HL-60 (cell line): ENCODE results near the gene WNT8A.

Experiments used
- POLR2AphosphoS5 ChIP-seq: IDR thresholded peaks from 2 replicates; pipeline ENCODE4 v1.6.1; 2012; ENCODE audit warnings: low read depth
- SPI1 ChIP-seq: IDR thresholded peaks from 2 replicates; pipeline ENCODE4 v1.6.1; 2012; ENCODE audit warnings: low read depth, mild to moderate bottlenecking, borderline replicate concordance
- TF ChIP-seq, protein P1 (sequence below): IDR thresholded peaks from one replicate; pipeline ENCODE4 v1.5.1; 2011; ENCODE audit warnings: low read length, control low read depth, inconsistent platforms; ENCODE audit not compliant: insufficient read depth
- TF ChIP-seq, protein P2 (sequence below): IDR thresholded peaks from 2 replicates; pipeline ENCODE4 v1.6.1; 2012; ENCODE audit warnings: low read depth; ENCODE audit not compliant: insufficient replicate concordance

DNA sequence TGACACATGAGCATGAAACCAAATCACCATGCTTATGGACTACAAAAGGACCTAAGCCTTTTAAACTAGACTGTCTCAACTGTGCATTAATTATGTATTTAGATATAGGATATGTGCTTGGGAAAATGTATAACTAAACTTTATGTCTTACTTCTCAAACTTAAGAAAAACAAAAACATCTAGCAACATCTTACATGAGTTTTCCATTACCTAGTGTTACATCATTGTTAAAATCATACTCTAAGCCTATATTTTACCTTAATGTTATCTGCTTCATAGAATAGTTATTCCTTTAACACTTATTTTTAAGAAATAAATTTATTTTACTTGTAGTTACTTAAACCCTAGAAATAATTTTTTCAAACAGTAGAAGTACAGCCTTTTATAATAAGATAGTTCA lies 31.4 kb downstream of the WNT8A start:
- TF ChIP-seq, protein P1, sequence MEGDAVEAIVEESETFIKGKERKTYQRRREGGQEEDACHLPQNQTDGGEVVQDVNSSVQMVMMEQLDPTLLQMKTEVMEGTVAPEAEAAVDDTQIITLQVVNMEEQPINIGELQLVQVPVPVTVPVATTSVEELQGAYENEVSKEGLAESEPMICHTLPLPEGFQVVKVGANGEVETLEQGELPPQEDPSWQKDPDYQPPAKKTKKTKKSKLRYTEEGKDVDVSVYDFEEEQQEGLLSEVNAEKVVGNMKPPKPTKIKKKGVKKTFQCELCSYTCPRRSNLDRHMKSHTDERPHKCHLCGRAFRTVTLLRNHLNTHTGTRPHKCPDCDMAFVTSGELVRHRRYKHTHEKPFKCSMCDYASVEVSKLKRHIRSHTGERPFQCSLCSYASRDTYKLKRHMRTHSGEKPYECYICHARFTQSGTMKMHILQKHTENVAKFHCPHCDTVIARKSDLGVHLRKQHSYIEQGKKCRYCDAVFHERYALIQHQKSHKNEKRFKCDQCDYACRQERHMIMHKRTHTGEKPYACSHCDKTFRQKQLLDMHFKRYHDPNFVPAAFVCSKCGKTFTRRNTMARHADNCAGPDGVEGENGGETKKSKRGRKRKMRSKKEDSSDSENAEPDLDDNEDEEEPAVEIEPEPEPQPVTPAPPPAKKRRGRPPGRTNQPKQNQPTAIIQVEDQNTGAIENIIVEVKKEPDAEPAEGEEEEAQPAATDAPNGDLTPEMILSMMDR, result no peak
- TF ChIP-seq, protein P2, sequence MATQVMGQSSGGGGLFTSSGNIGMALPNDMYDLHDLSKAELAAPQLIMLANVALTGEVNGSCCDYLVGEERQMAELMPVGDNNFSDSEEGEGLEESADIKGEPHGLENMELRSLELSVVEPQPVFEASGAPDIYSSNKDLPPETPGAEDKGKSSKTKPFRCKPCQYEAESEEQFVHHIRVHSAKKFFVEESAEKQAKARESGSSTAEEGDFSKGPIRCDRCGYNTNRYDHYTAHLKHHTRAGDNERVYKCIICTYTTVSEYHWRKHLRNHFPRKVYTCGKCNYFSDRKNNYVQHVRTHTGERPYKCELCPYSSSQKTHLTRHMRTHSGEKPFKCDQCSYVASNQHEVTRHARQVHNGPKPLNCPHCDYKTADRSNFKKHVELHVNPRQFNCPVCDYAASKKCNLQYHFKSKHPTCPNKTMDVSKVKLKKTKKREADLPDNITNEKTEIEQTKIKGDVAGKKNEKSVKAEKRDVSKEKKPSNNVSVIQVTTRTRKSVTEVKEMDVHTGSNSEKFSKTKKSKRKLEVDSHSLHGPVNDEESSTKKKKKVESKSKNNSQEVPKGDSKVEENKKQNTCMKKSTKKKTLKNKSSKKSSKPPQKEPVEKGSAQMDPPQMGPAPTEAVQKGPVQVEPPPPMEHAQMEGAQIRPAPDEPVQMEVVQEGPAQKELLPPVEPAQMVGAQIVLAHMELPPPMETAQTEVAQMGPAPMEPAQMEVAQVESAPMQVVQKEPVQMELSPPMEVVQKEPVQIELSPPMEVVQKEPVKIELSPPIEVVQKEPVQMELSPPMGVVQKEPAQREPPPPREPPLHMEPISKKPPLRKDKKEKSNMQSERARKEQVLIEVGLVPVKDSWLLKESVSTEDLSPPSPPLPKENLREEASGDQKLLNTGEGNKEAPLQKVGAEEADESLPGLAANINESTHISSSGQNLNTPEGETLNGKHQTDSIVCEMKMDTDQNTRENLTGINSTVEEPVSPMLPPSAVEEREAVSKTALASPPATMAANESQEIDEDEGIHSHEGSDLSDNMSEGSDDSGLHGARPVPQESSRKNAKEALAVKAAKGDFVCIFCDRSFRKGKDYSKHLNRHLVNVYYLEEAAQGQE, result no peak
- TF ChIP-seq POLR2AphosphoS5, result no peak
- no peak for TF ChIP-seq SPI1
